GM12892 (cell line): ENCODE results near the gene CDC42BPG.

Experiments used
- POLR2A ChIP-seq: IDR thresholded peaks from 2 replicates; pipeline ENCODE4 v1.6.1; 2011; ENCODE audit warnings: low read depth, low read length, control low read depth
- POLR2AphosphoS5 ChIP-seq: IDR thresholded peaks from 2 replicates; pipeline ENCODE4 v1.6.1; 2011; ENCODE audit warnings: low read depth, low read length, control low read depth

GRCh38 chr11:64790205-64791095 is 54.0 kb downstream of the CDC42BPG start:
- TF ChIP-seq POLR2AphosphoS5, result no peak
- TF ChIP-seq POLR2A, result no peak
